ENCODE data around the gene ADIG. TPM values are rescaled to one million over a fixed set of nuclear protein-coding genes. Genes with fewer than 3 reads are reported as not detected.

The ADIG gene
- total and polyA plus RNA-seq, 2 of the 8 experiments (the other 6 are each of a cell fraction or from before 2014, with no cell fraction given): not detected

DNA sequence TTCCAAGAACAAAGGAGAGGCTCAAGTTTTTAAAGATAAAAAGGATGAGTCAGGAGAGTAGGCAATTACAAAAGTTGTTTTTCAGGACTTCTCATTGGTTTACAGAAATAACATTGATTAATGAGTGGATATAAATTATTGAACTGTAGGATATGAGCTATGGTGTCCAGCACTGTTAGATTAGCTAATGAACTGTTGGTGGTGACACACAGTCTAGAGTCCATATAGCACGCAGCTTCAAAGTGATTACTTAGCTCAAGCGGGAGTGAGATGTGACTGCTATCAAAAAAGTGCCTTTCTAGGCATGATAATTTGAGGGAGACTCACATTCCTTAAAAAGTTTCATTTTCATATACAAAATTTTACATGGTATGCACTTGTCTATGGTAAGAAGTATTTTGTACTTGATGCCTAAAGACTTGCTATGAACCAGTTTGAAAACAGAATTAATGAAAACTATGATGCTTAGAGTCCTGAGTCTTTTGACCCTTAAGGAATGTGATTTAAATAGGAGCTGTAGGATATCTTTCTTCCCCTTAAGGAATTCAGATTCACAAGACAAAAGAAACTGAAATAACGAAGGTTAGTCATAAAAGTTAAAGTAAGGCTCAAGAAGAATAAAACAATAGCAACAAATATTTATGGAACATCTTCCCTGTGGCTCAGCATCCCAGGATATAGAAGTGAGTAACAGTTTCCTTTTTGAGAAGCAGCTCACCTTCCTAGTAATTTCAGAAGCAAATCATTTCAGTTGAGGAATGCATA lies 22.2 kb upstream of the ADIG start (continued):
- TF ChIP-seq TAF7 (optimal IDR thresholded peaks at IDR 0.05; ENCODE audit: borderline replicate concordance, low read depth, low read length): no peak
